NB4 (cell line): ENCODE measurements around the gene MRM1.

Experiments used
- CTCF ChIP-seq: IDR thresholded peaks from one replicate; pipeline ENCODE4 v1.5.1; 2012; ENCODE audit warnings: low read depth, low read length
- MYC ChIP-seq: IDR thresholded peaks from 2 replicates; pipeline ENCODE4 v1.6.1; 2011; ENCODE audit warnings: low read depth, low read length
- POLR2A ChIP-seq: IDR thresholded peaks from 2 replicates; pipeline ENCODE4 v1.6.1; 2011; ENCODE audit warnings: mild to moderate bottlenecking; ENCODE audit not compliant: insufficient read length; ENCODE audit errors: extremely low read depth

- TF ChIP-seq POLR2A: no peak
- no peak for TF ChIP-seq CTCF
- no peak; the same call in 1 of the 2 replicates for TF ChIP-seq MYC
Measured at GRCh38 chr17:36590082-36590481, 11.3 kb upstream of the MRM1 start.
